ENCODE results near the gene ANKRD42. TPM values are rescaled to one million over a fixed set of nuclear protein-coding genes. Genes with fewer than 3 reads are reported as not detected.

ANKRD42 gene
- total and polyA plus RNA-seq, 4 experiments from 2014 or later: 3.9 to 12.4 (median 6.6) TPM

- intact Hi-C loops (cut with micrococcal nuclease): loop anchor here (5.0 kb wide), 1 partner anchor 105 kb away; no protein-coding TSS in a partner anchor
- H3K9me3 Mint-ChIP-seq: peaks cover 0 to 5% (median 0%) of the 10 kb centered on the region in 8 donors
- POLR2A ChIA-PET (ENCODE audit: partially characterized antibody): interaction anchor here (1.3 kb wide), 1 partner anchor 32 kb away, joined by 9 read pairs; no protein-coding TSS in a partner anchor
- Histone ChIP-seq H3K4me1 (ENCODE audit: insufficient read depth, low read length) (peaks cover 39% of the 10 kb centered on the region), H3K4me3 (ENCODE audit: low read length in 2 of 2) (no peak overlapping the region), H3K9me3 (ENCODE audit: control insufficient read depth in 1 of 2, low read length in 2 of 2) (no peaks in the 10 kb centered on the region), H3K27me3 (ENCODE audit: insufficient read depth, low read length) (no peaks in the 10 kb centered on the region), H3K36me3 (ENCODE audit: insufficient read depth, low read length) (peaks cover 4% of the 10 kb centered on the region), H3K27ac (ENCODE audit: low read depth, low read length) (peak overlapping the region; percentile 99)
- peaks cover 16 to 58% of the 10 kb centered on the region in 2 donors for H3K36me3 Mint-ChIP-seq
- H3K27ac Mint-ChIP-seq: peak overlapping the region; percentile 99 to 100 (median 100)
- CTCF ChIA-PET (ENCODE audit: partially characterized antibody): interaction anchor here (1.6 kb wide), 1 partner anchor 58 kb away, joined by 3 read pairs; no protein-coding TSS in a partner anchor
- H3K4me1 Mint-ChIP-seq: peaks cover 33 to 50% (median 39%) of the 10 kb centered on the region in 4 donors
- H3K4me3 Mint-ChIP-seq: peak overlapping the region; percentile 98 to 100 (median 99)
- no peak for DNase-seq
- H3K27me3 Mint-ChIP-seq: no peaks in the 10 kb centered on the region
Observed at GRCh38 chr11:83191986-83192385, 1.5 kb upstream of the ANKRD42 start.

- Histone ChIP-seq H3K9me3 (ENCODE audit: control insufficient read depth in 1 of 2, low read length in 2 of 2) (no peaks in the 10 kb centered on the region), H3K4me1 (ENCODE audit: insufficient read depth, low read length) (peaks cover 39% of the 10 kb centered on the region), H3K27ac (ENCODE audit: low read depth, low read length) (peak overlapping the region; percentile 99), H3K4me3 (ENCODE audit: low read length in 2 of 2) (peak overlapping the region; percentile 90 to 99), H3K36me3 (ENCODE audit: insufficient read depth, low read length) (peaks cover 4% of the 10 kb centered on the region), H3K27me3 (ENCODE audit: insufficient read depth, low read length) (no peaks in the 10 kb centered on the region)
- Mint-ChIP-seq H3K9me3 (peaks cover 0 to 4% (median 0%) of the 10 kb centered on the region in 8 donors), H3K4me1 (peaks cover 35 to 53% (median 41%) of the 10 kb centered on the region in 4 donors), H3K4me3 (peak overlapping the region; percentile 98 to 100 (median 99)), H3K36me3 (peaks cover 16 to 52% of the 10 kb centered on the region in 2 donors), H3K27me3 (no peaks in the 10 kb centered on the region), H3K27ac (peak overlapping the region; percentile 99 to 100 (median 100))
- DNase-seq: no peak
- ChIA-PET CTCF (ENCODE audit: partially characterized antibody) (no interaction called here), POLR2A (ENCODE audit: partially characterized antibody) (interaction anchor here (1.0 to 3.2 kb wide), 7 partner anchors 23 to 292 kb away, joined by 3 to 95 read pairs (median 12); partner anchors contain the start of genes CCDC90B, DDIAS, PCF11 and PRCP)
- intact Hi-C loops (cut with micrococcal nuclease): loop anchor here (1.0 to 5.0 kb wide), 5 partner anchors 35 to 291 kb away; partner anchors contain the start of genes CCDC90B, DDIAS and PCF11
Observed at GRCh38 chr11:83192606-83193245, 786 bp upstream of the ANKRD42 start.

DNA sequence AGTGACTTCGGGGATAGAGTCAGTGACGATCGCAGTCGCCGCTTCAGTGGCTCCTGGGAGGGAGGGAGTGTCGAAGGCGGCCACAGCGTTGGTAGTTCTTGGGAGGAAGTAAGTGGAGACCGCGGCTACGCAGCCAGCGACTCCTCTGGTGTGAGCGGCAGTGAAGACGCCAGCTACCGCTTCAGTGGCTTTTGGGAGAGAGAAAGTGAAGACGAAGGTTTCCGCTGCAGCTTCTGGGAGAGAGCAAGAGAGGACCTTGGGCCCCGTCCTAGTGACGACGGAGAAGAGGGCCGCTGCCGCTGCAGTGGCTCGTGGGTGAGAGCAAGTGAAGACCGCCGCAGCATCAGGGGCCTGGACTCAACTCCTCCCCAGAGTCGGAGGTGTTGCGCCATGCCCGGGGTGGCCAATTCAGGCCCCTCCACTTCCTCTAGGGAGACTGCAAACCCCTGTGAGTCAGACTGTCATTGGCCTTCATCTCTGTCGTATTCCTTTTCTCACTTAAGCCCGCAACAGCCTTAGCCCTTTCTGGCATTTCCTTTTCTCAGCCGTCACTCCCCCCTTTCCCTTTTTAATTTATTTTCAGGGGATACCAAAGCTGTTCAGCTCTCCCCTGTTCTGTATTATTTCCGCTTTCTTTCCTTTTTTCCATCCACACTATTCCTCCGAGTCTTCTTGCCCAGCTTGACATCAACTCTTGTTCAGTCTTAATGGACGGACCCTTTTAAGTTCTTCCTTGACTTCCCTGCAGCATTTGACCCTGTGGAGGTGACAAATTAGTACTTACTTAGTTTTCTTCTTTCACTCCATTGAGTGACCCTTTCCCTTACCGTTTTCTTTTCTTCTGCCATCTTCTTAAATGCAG, 1.0 kb downstream of the ANKRD42 start:
- H3K4me3 Mint-ChIP-seq: peak overlapping the region; percentile 98 to 100 (median 99)
- peak overlapping the region; percentile 99 to 100 (median 100) for H3K27ac Mint-ChIP-seq
- CTCF ChIA-PET (ENCODE audit: partially characterized antibody): interaction anchor here (1.0 to 1.6 kb wide), 5 partner anchors 13 to 327 kb away, joined by 3 to 5 read pairs (median 3); partner anchors contain the start of gene DDIAS

DNA sequence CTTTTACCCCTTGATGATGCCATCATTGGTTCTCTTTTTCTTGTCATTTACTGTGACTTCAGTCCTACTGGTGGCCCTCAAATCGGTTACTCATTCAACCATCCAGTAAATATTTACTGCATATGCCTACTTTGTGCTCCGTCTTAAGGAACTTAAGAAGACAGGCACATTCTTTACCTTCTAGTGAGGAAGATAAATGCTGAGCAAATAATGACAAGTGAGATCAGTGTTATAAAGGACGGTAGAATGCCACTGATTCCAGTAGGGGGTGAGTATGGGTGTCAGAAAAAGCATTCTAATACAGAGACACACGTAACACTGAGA, 1.6 kb downstream of the ANKRD42 start:
- CTCF ChIA-PET (ENCODE audit: partially characterized antibody): interaction anchor here (1.0 to 1.6 kb wide), 3 partner anchors 55 to 293 kb away, joined by 3 to 5 read pairs (median 3); partner anchors contain the start of gene DDIAS
- Histone ChIP-seq H3K9me3 (ENCODE audit: control insufficient read depth in 1 of 2, low read length in 2 of 2) (no peaks in the 10 kb centered on the region), H3K4me3 (ENCODE audit: low read length in 2 of 2) (peak overlapping the region in 1 of 2 donors; percentile 99), H3K27me3 (ENCODE audit: insufficient read depth, low read length) (no peaks in the 10 kb centered on the region), H3K4me1 (ENCODE audit: insufficient read depth, low read length) (peaks cover 39% of the 10 kb centered on the region), H3K27ac (ENCODE audit: low read depth, low read length) (peak overlapping the region; percentile 99), H3K36me3 (ENCODE audit: insufficient read depth, low read length) (peaks cover 8% of the 10 kb centered on the region)
- Mint-ChIP-seq H3K27me3 (no peaks in the 10 kb centered on the region), H3K4me3 (peak overlapping the region; percentile 98 to 100 (median 99)), H3K9me3 (peaks cover 0 to 4% (median 0%) of the 10 kb centered on the region in 8 donors), H3K27ac (peak overlapping the region; percentile 99 to 100 (median 100)), H3K36me3 (peaks cover 14 to 47% of the 10 kb centered on the region in 2 donors), H3K4me1 (peaks cover 39 to 53% (median 43%) of the 10 kb centered on the region in 4 donors)
- intact Hi-C loops (cut with micrococcal nuclease): no loop called here
- POLR2A ChIA-PET (ENCODE audit: partially characterized antibody): interaction anchor here (0.7 to 3.2 kb wide), 6 partner anchors 31 to 295 kb away, joined by 3 to 95 read pairs (median 14); partner anchors contain the start of genes CCDC90B, DDIAS, PCF11 and PRCP
- DNase-seq: peak in 2 of 5 donors; percentile 3 to 11

More for the DNA sequence above, 1.0 kb downstream of the ANKRD42 start:
- Histone ChIP-seq H3K4me3 (ENCODE audit: low read length in 2 of 2) (peak overlapping the region; percentile 90 to 99), H3K36me3 (ENCODE audit: insufficient read depth, low read length) (peaks cover 6% of the 10 kb centered on the region), H3K27me3 (ENCODE audit: insufficient read depth, low read length) (no peaks in the 10 kb centered on the region), H3K4me1 (ENCODE audit: insufficient read depth, low read length) (peaks cover 39% of the 10 kb centered on the region), H3K27ac (ENCODE audit: low read depth, low read length) (peak overlapping the region; percentile 99), H3K9me3 (ENCODE audit: control insufficient read depth in 1 of 2, low read length in 2 of 2) (no peaks in the 10 kb centered on the region)
- H3K36me3 Mint-ChIP-seq: peaks cover 9 to 51% of the 10 kb centered on the region in 2 donors
- H3K4me1 Mint-ChIP-seq: peaks cover 35 to 53% (median 41%) of the 10 kb centered on the region in 4 donors
- POLR2A ChIA-PET (ENCODE audit: partially characterized antibody): interaction anchor here (0.8 to 3.2 kb wide), 10 partner anchors 13 to 294 kb away, joined by 3 to 95 read pairs (median 6); partner anchors contain the start of genes CCDC90B, DDIAS, PCF11 and PRCP
- H3K9me3 Mint-ChIP-seq: peaks cover 0 to 4% (median 0%) of the 10 kb centered on the region in 8 donors
- peak; percentile 67 to 78 (median 75) for DNase-seq
- H3K27me3 Mint-ChIP-seq: no peaks in the 10 kb centered on the region
- intact Hi-C loops (cut with micrococcal nuclease): loop anchor here (1.0 to 5.0 kb wide), 3 partner anchors 107 to 288 kb away; partner anchors contain the start of gene RAB30

GRCh38 chr11:83195649-83196048, 2.1 kb downstream of the ANKRD42 start:
- no peak overlapping the region for H3K4me3 ChIP-seq (ENCODE audit: low read length in 2 of 2)
- ChIA-PET CTCF (ENCODE audit: partially characterized antibody) (no interaction called here), POLR2A (ENCODE audit: partially characterized antibody) (interaction anchor here (0.7 to 3.2 kb wide), 3 partner anchors 38 to 91 kb away, joined by 3 to 95 read pairs (median 12); partner anchors contain the start of genes CCDC90B and PCF11)
- H3K36me3 Mint-ChIP-seq: peaks cover 14 to 44% of the 10 kb centered on the region in 2 donors
- no peaks in the 10 kb centered on the region for H3K27me3 ChIP-seq (ENCODE audit: insufficient read depth, low read length)
- intact Hi-C loops (cut with micrococcal nuclease): no loop called here
- H3K4me3 Mint-ChIP-seq: peak overlapping the region; percentile 17 to 100 (median 70)
- peaks cover 8% of the 10 kb centered on the region for H3K36me3 ChIP-seq (ENCODE audit: insufficient read depth, low read length)
- H3K4me1 Mint-ChIP-seq: peaks cover 41 to 53% (median 45%) of the 10 kb centered on the region in 4 donors
- H3K27ac ChIP-seq (ENCODE audit: low read depth, low read length): peak overlapping the region; percentile 99
- peaks cover 0 to 4% (median 0%) of the 10 kb centered on the region in 8 donors for H3K9me3 Mint-ChIP-seq
- no peaks in the 10 kb centered on the region for H3K9me3 ChIP-seq (ENCODE audit: control insufficient read depth in 1 of 2, low read length in 2 of 2)
- no peak for DNase-seq
- peak overlapping the region in 6 of 7 donors; percentile 53 to 100 (median 100) for H3K27ac Mint-ChIP-seq
- no peaks in the 10 kb centered on the region for H3K27me3 Mint-ChIP-seq
- peaks cover 39% of the 10 kb centered on the region for H3K4me1 ChIP-seq (ENCODE audit: insufficient read depth, low read length)

- Mint-ChIP-seq H3K9me3 (no peaks in the 10 kb centered on the region), H3K4me1 (peaks cover 22 to 24% (median 22%) of the 10 kb centered on the region in 4 donors), H3K27me3 (no peaks in the 10 kb centered on the region), H3K36me3 (peaks cover 27 to 30% of the 10 kb centered on the region in 2 donors), H3K4me3 (no peak overlapping the region), H3K27ac (no peak overlapping the region)
- Histone ChIP-seq H3K27me3 (ENCODE audit: insufficient read depth, low read length) (no peaks in the 10 kb centered on the region), H3K36me3 (ENCODE audit: insufficient read depth, low read length) (peaks cover 4% of the 10 kb centered on the region), H3K9me3 (ENCODE audit: control insufficient read depth in 1 of 2, low read length in 2 of 2) (no peaks in the 10 kb centered on the region), H3K4me3 (ENCODE audit: low read length in 2 of 2) (no peak overlapping the region), H3K4me1 (ENCODE audit: insufficient read depth, low read length) (peaks cover 17% of the 10 kb centered on the region), H3K27ac (ENCODE audit: low read depth, low read length) (no peak overlapping the region)
- CTCF ChIA-PET (ENCODE audit: partially characterized antibody): no interaction called here
- no peak for DNase-seq
- intact Hi-C loops (cut with micrococcal nuclease): no loop called here
- POLR2A ChIA-PET (ENCODE audit: partially characterized antibody): interaction anchor here (0.9 kb wide), 1 partner anchor 298 kb away, joined by 3 read pairs; the partner anchor contains the start of gene DDIAS
Observed at GRCh38 chr11:83200035-83200434, 6.5 kb downstream of the ANKRD42 start.

Data from CD4-positive, alpha-beta memory T cell (primary cell).